Gastroesophageal sphincter (tissue), 4 donors: ENCODE results near the gene SLC29A4. TPM values are rescaled to one million over a fixed set of nuclear protein-coding genes. Genes with fewer than 3 reads are reported as not detected.
"Not testable (repeated sequence)": the region's sequence is repeated elsewhere in the genome, so short reads cannot be mapped to it uniquely, and the experiment has no call there.

Experiments used
- ATAC-seq: fragments of 150-250 bp; one replicate; pipeline ENCODE4 v1.9.1; 2016; ENCODE audit warnings: mild to moderate bottlenecking, moderate library complexity
- H3K27ac ChIP-seq, 4 donors: fragments of 200-600 bp; sonication (generic) in 3 of 4; 1 replicate in 3 of 4; 2 replicates in 1 of 4; pipeline ENCODE4 v1.5.1; 2016 to 2019
- H3K27me3 ChIP-seq: fragments of 200-600 bp; sonication (generic); one replicate; pipeline ENCODE4 v1.5.1; 2019
- H3K36me3 ChIP-seq, 2 donors: fragments of 200-600 bp; sonication (generic); one replicate each; pipeline ENCODE4 v1.5.1; 2019; ENCODE audit warnings: control low read depth in 1 of 2
- H3K4me1 ChIP-seq, 3 donors: fragments of 200-600 bp; sonication (generic); 1 replicate in 2 of 3; 2 replicates in 1 of 3; pipeline ENCODE4 v1.5.1; 2016 to 2019; ENCODE audit warnings: control low read depth in 2 of 3
- H3K4me3 ChIP-seq, 2 donors: fragments of 200-600 bp; sonication (generic); one replicate each; pipeline ENCODE4 v1.5.1; 2019; ENCODE audit warnings: mild to moderate bottlenecking in 1 of 2, moderate library complexity in 1 of 2
- H3K9me3 ChIP-seq, 3 donors: fragments of 200-600 bp; sonication (generic); one replicate each; pipeline ENCODE4 v1.5.1; 2017 to 2019; ENCODE audit warnings: control low read depth in 2 of 3
- CTCF ChIP-seq, 4 experiments: fragments of 200-600 bp in 2 of 4; fragments of 450-650 bp in 2 of 4; sonication (generic) in 1 of 4; IDR thresholded peaks; one replicate each; pipeline ENCODE4 v1.5.1; 2017 to 2019; ENCODE audit warnings: antibody characterized with exemption in 4 of 4, mild to moderate bottlenecking in 2 of 4, moderate library complexity in 2 of 4
- EP300 ChIP-seq: sonication (generic); formaldehyde crosslinking; IDR thresholded peaks from one replicate; pipeline ENCODE4 v1.6.1; 2017; ENCODE audit warnings: antibody characterized with exemption, mild to moderate bottlenecking
- POLR2A ChIP-seq, 2 donors: fragments of 450-650 bp; IDR thresholded peaks; one replicate each; pipeline ENCODE4 v1.6.1; 2017; ENCODE audit warnings: antibody characterized with exemption in 2 of 2, mild to moderate bottlenecking in 2 of 2, moderate library complexity in 1 of 2
- POLR2AphosphoS5 ChIP-seq: sonication (generic); formaldehyde crosslinking; IDR thresholded peaks from one replicate; pipeline ENCODE4 v1.6.1; 2017; ENCODE audit warnings: antibody characterized with exemption
- WGBS, 2 donors: methylation state at CpG; one replicate each; pipeline ENCODE4 v1.1.5; 2018; ENCODE audit warnings: low coverage in 1 of 2; 5-methylcytosine and 5-hydroxymethylcytosine counted together
- total RNA-seq, 4 donors: library from RNA; depleted of rRNA; stranded (reverse); fragments of >200 nt; gene quantifications; one replicate each; pipeline ENCODE4 v1.1.0, GENCODE V29; 2016

Gene SLC29A4
- total RNA-seq, 4 donors from 2014 or later = 1.1 to 4.7 (median 2.4) TPM

GRCh38 chr7:5300366-5300765 lies 17.6 kb downstream of the SLC29A4 start:
- no peak for TF ChIP-seq POLR2AphosphoS5
- TF ChIP-seq POLR2A (IDR thresholded peaks at IDR 0.05) = no peak
- no peak for TF ChIP-seq CTCF (IDR thresholded peaks at IDR 0.05)
- no peak for TF ChIP-seq EP300
- Histone ChIP-seq H3K4me3 (no peak overlapping the region), H3K4me1 (peaks cover 0 to 5% (median 0%) of the 10 kb centered on the region in 3 donors), H3K36me3 (no peaks in the 10 kb centered on the region), H3K9me3 (no peaks in the 10 kb centered on the region), H3K27me3 (peaks cover 24% of the 10 kb centered on the region), H3K27ac (no peak overlapping the region)
- no peak for ATAC-seq
- 81% methylated on average over 6 of the region's 24 CpGs; no CpG with 5 or more reads in 1 of the 2 donors for WGBS, 2 donors

- no peak overlapping the region for H3K27ac ChIP-seq
- H3K4me1 ChIP-seq = no peaks in the 10 kb centered on the region
- no peaks in the 10 kb centered on the region for H3K9me3 ChIP-seq
- H3K4me3 ChIP-seq = no peak overlapping the region
- no peak for TF ChIP-seq POLR2A (IDR thresholded peaks at IDR 0.05)
- TF ChIP-seq POLR2AphosphoS5 = no peak
- no peak for TF ChIP-seq CTCF (IDR thresholded peaks at IDR 0.05)
- TF ChIP-seq EP300 = no peak
- ATAC-seq = peak; percentile 5
- 63 to 90% methylated on average over 2 to 4 of the region's 25 CpGs for WGBS, 2 donors
- H3K36me3 ChIP-seq = peaks cover 0 to 15% of the 10 kb centered on the region in 2 donors
- H3K27me3 ChIP-seq = peaks cover 8% of the 10 kb centered on the region
Observed at GRCh38 chr7:5302577-5302976, 19.8 kb downstream of the SLC29A4 start.

- no CpG with 5 or more reads among the region's 18 CpGs for WGBS, 2 donors
Observed at GRCh38 chr7:5303061-5303460, 20.3 kb downstream of the SLC29A4 start.

GRCh38 chr7:5303591-5304505 lies 21.1 kb downstream of the SLC29A4 start:
- H3K4me3 ChIP-seq = no peak overlapping the region
- H3K27ac ChIP-seq = no peak overlapping the region
- H3K27me3 ChIP-seq = no peaks in the 10 kb centered on the region
- no peaks in the 10 kb centered on the region for H3K4me1 ChIP-seq
- H3K36me3 ChIP-seq = peaks cover 0 to 28% of the 10 kb centered on the region in 2 donors
- no peak for ATAC-seq
- H3K9me3 ChIP-seq = no peaks in the 10 kb centered on the region
- TF ChIP-seq POLR2A (IDR thresholded peaks at IDR 0.05) = no peak
- TF ChIP-seq CTCF (IDR thresholded peaks at IDR 0.05) = no peak
- TF ChIP-seq POLR2AphosphoS5 = no peak
- TF ChIP-seq EP300 = no peak
- WGBS, 2 donors = 57% methylated on average over 10 of the region's 35 CpGs; no CpG with 5 or more reads in 1 of the 2 donors

More at GRCh38 chr7:5303061-5303460, 20.3 kb downstream of the SLC29A4 start:
- Histone ChIP-seq H3K9me3 (no peaks in the 10 kb centered on the region), H3K4me1 (no peaks in the 10 kb centered on the region), H3K27ac (no peak overlapping the region), H3K4me3 (no peak overlapping the region), H3K36me3 (peaks cover 0 to 20% of the 10 kb centered on the region in 2 donors), H3K27me3 (peaks cover 4% of the 10 kb centered on the region)
- peak; percentile 17 for ATAC-seq
- TF ChIP-seq POLR2A (IDR thresholded peaks at IDR 0.05) = no peak
- TF ChIP-seq POLR2AphosphoS5 = no peak
- no peak for TF ChIP-seq EP300
- no peak for TF ChIP-seq CTCF (IDR thresholded peaks at IDR 0.05)

- not testable (repeated sequence) for H3K9me3 ChIP-seq, H3K4me3 ChIP-seq, H3K4me1 ChIP-seq, H3K27me3 ChIP-seq, H3K27ac ChIP-seq, ATAC-seq
- WGBS, 2 donors = 81 to 82% methylated on average over 3 to 4 of the region's 9 CpGs
- peaks cover 0 to 40% of the 10 kb centered on the region in 2 donors for H3K36me3 ChIP-seq
Observed at GRCh38 chr7:5305050-5305449, 22.3 kb downstream of the SLC29A4 start.

GRCh38 chr7:5307221-5308142 lies 24.7 kb downstream of the SLC29A4 start:
- H3K36me3 ChIP-seq = peaks cover 0 to 64% of the 10 kb centered on the region in 2 donors
- not testable (repeated sequence) for H3K4me3 ChIP-seq, H3K4me1 ChIP-seq, ATAC-seq, H3K9me3 ChIP-seq, H3K27ac ChIP-seq, H3K27me3 ChIP-seq
- 78 to 100% methylated on average over 2 to 4 of the region's 39 CpGs for WGBS, 2 donors
